GF-D8 (cell line): Measurements from ENCODE around the gene PPP6R1.
"Not testable (repeated sequence)": the region's sequence is repeated elsewhere in the genome, so short reads cannot be mapped to it uniquely, and the experiment has no call there.

Experiments
- DNase-seq: peaks from one replicate; lab custom pipeline; 2025; lab: John Stamatoyannopoulos, UW

Gene PPP6R1

GRCh38 chr19:55241935-55242464 lies 16.8 kb downstream of the PPP6R1 start:
- DNase-seq, result no peak

DNA sequence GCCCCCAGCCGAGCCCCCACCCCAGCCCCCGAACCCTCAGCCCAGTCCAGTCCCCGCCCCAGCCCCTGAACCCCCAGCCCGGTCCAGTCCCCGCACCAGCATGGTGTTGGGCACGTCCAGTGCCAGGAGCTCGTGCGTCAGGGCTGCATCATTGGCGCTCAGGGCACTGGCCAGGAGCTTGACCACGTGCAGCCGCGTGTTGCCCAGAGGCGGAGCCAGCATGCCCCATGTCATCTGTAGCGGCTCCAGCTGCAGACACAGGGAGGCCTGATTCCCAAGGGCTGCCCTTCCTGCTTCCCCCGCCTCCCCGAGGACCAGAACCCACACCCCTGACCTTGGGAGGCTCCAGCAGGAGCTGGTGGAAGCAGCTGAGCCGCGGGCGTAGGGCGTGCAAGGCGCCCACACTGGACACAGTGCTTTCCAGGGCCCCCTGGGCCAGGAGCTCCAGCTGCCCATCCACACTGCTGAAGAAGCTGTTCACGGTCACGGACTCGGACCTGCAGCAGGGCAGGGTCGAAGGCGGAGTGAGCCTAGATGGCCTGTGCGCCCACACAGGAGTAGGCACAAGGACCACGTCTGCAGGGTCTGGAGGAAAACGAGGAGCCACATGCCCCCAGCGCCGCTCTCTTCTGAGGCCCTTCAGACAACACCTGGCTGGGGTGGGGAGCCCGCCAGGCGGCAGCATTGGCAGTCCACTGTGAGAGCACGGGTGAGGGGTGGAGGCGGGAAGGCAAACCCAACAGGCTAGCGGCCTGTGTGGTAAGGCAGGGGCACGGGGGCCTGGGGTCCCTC lies 17.5 kb downstream of the PPP6R1 start:
- DNase-seq, result no peak

GRCh38 chr19:55240713-55241020 lies 18.1 kb downstream of the PPP6R1 start:
- no peak for DNase-seq

- no peak for DNase-seq
Observed at GRCh38 chr19:55239004-55239403, 19.8 kb downstream of the PPP6R1 start.

DNA sequence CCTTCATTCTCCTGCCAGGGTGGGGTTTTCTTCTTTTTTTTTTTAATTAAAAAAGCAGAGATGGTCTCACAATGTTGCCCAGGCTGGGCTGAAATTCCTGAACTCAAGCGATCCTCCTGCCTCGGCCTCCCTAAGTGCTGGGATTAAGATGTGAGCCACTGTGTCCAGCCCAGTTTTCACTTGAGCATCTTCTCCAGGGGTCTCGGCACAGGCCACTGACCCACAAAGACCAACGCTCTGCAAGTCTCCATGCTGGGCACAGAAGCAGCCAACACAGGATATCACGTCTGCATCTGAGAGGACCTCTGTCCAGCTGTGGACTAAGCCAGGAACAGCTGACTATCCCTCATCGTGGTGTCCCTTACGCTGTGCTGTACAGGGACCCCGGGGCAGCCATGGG lies 20.8 kb downstream of the PPP6R1 start:
- no peak for DNase-seq

- no peak for DNase-seq
Observed at GRCh38 chr19:55232986-55233385, 25.8 kb downstream of the PPP6R1 start.

DNA sequence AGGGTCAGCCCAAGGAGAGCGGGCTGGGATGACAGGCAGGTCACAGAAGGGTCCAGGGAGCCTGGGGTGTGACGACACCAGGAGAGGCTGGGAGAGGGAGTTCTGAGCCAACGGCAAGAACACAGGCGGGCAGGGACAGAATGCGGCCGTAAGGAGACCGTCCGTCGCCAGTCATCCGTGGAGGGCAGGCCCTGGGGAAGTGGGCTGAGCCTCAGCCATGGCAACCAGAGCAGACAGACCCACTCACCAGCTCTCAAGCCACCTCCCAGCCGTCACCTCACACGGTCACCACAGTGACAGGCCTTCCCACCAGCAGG lies 26.6 kb downstream of the PPP6R1 start:
- DNase-seq, result no peak

GRCh38 chr19:55231391-55232285 lies 27.2 kb downstream of the PPP6R1 start:
- no peak for DNase-seq

DNA sequence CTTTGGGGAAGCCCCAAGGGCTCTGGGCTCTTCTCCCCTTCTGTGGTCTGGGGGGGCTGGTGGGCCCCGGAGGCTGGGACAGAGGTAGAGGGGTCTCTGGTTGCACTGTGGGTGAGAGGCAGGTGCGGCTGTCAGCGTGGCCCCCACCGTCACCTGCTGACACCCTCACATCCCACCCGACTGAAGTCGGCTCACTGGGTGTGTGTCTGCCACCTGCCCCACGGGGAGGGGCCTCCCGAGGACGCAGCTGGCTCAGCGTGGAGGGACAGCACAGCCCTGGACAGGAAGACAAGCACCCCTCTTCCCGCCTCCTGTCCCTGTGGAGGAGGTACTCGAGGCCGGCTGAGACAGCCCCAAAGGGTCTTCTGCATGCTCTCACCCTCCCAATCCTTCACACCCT lies 28.0 kb downstream of the PPP6R1 start:
- no peak for DNase-seq

DNA sequence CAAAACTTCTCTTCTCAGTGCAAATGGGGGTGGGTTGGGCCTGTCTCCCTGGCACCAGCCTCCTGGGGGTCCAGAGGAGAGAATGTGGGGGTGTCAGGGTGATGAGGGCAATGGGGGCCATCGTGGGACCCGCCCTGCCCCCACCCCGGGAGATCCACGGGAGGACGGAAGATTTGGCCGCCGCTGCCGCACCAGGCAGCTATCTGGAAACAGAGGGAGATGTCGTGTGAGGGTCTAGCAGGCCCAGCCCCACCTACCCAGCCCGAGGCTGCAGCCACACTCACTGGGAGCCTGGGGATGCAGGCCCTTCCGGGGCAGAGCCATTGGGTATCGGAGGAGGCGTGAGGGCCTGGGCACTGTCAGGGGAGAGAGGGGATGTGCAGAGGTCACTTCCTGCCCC lies 28.5 kb downstream of the PPP6R1 start:
- DNase-seq, result no peak

- no peak for DNase-seq
Observed at GRCh38 chr19:55229789-55230182, 29.0 kb downstream of the PPP6R1 start.

DNA sequence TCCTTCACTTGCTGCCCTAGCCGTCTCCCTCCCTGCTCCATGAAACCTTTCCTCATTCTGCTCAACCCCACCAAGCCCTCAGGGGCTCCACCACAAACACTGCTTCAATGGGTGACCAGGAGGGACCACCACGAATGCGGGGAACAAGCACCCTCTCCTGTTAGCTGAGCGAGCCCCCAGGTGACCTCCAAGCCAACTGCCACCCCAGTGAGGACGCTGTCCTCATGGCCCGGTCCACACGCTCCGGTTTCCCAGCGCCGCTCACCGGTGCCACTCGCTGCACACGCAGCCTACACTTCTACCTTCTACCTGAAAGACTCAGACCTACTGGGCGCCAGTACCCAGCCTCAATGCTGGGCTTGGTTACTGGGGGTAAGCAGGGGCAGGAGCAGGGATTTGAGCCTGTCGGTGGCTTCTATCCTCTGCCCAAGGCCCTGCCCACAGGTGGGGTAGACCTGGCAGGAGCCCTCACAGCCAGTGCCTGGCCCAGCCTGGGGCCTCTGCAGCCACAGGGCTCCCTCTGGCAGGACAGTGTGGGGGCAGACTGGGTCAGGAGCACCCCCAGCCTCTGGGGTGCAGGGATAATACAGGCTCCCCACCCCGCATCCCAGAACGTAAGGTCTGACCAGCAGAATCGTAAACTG lies 29.6 kb downstream of the PPP6R1 start:
- DNase-seq, result no peak

DNA sequence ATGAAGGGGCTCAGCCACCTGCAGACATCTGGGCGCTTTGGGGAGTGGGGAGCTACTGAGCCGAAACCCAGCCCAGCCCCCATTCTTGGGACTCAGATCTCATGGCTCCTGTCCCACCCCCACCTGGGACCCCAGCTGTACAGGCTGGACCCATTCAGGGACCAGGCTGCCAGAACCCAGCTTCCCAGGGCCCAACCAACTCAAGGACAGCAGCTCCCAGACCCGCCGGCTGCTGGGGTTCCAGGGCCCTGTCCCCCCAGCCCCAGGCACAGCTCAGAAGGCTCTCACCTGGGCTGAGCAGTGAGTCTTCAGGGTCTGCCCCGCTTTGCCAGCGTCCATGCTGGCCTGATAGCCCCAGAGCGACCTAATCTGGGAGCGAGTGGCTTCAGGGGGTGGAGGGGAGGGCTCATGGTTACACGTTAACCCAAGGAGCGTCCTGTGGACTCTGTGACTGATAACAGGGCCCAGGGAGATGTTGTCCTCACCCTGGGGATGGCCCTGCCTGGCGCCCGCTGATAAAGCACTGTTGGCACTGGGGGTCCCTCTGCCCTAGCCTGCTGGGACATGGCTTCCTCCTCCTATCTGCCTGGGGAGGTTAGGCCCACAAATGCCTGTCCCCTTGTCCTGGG lies 30.3 kb downstream of the PPP6R1 start, which contains the start of gene TMEM86B:
Gene TMEM86B, minus strand, starts transcription at position 361 of the 629 bp plus-strand sequence. Its CDS starts 22 bp downstream, at position 339.
- DNase-seq, result no peak

GRCh38 chr19:55228015-55228391 lies 30.8 kb downstream of the PPP6R1 start:
- no peak for DNase-seq

DNA sequence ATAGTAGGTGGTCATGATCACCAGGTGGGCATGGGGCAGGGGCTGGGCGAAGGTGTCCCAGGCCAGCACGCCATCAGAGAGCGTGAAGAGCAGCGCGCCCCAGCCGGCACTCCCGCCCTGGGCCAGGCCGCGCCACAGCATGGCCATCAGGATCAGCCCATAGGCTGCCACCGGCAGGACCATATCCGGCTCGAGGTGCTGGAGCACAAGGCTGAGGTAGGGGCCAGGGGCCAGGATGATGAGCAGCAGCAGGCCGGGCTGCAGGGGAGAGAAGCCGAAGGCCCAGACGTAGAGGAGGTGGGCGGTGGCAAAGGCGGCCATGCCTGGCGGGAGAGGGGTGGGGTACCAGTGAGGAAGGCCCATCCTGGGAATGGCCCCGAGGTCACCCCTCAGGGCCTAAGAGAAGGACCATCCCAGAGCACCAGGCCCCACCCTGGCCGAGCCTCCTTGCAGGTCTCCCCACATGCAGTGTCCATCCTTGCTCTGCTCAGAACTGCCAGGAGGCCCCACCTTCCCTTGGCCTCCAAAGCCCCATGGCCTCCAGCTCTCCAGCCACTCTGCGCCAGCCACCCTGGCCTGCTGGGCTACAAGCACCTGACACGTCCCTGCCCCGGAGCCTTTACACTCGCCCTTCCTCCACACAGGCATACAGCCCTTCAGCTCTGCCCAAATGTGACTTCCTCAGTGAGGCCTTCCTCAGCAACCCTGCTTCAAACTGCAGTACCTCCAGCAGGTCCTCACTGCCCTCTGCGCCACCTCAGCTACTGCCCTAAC lies 31.4 kb downstream of the PPP6R1 start:
- no peak for DNase-seq

DNA sequence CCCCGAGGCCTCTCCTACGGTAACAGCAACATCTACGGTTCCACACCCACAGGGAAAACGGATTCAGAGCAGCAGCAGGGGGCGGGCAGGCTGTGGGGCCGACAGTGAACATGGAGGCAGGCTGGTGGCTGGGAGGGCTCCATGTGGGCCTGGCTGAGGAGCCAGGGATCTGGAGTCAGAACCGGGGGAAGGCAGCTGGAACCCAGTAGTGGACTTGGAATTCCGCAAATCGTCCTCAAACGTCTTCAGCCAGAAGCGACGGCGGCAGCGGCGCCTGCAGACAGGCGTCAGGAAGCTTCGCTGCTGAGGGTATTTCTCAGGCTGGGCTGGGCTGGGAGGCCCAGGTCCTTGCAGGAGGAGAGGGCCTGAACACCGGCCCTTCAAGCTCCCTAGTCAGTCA lies 32.0 kb downstream of the PPP6R1 start:
- DNase-seq, result no peak

GRCh38 chr19:55226273-55226672 lies 32.5 kb downstream of the PPP6R1 start:
- DNase-seq, result no peak

DNA sequence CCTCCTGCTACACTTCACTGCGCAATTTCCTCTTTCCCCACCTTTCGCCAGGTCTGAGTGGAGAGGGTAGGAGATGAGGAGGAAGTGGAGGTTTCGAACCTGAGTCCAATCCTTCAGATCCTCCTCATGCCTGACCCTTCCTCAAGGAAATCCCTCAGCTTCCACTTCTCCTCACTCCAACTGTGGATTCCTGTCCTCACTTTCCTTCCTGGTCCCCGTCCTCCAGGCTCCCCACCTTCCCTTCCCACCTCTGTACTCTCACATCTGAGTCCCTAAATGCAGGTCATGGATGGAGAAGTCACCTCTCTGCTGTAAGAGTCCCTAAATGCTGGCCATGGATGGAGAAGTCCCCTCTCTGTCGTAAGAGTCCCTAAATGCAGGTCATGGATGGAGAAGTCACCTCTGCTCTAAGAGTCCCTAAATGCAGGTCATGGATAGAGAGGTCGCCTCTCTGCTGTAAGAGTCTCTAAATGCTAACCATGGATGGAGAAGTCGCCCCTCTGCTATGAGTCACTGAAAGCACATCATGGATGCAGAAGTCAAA lies 33.3 kb downstream of the PPP6R1 start:
- no peak for DNase-seq

DNA sequence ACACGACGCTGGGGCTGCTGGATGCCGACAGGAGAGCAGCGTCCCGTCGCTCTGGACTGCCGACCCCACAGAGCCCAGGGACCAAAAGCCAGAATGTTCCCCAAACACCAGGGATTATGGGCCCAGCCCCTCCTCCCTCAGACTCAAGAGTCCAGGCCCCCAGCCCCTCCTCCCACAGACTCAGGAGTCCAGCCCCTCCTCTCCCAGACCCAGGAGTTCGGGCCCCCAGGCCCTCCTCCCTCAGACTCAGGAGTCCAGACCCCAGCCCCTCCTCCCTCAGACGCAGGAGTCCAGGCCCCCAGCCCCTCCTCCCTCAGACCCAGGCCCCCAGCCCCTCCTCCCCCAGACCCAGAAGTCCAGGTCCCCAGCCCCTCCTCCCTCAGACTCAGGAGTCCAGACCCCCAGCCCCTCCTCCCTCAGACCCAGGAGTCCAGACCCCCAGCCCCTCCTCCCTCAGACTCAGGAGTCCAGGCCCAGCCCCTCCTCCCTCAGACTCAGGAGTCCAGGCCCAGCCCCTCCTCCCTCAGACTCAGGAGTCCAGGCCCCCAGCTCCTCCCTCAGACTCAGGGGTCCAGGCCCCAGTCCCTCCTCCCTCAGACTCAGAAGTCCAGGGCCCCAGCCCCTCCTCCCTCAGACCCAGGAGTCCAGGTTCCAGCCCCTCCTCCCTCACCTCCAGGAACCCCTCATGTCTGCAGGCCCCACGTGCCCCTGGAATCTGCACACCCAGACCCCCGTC lies 34.0 kb downstream of the PPP6R1 start:
- not testable (repeated sequence) for DNase-seq

- DNase-seq, result no peak
Observed at GRCh38 chr19:55224038-55224665, 34.7 kb downstream of the PPP6R1 start.
